GM12891 (cell line): ENCODE data around the gene SCN7A.
"Not testable (repeated sequence)": the region's sequence is repeated elsewhere in the genome, so short reads cannot be mapped to it uniquely, and the experiment has no call there.

ENCODE experiments used
- PAX5 ChIP-seq: IDR thresholded peaks from 2 replicates; pipeline ENCODE4 v1.6.1; 2011; ENCODE audit warnings: low read length, moderate library complexity, mild to moderate bottlenecking; ENCODE audit not compliant: insufficient read depth, severe bottlenecking
- POLR2A ChIP-seq: IDR thresholded peaks from 2 replicates; pipeline ENCODE4 v1.6.1; 2011; ENCODE audit warnings: low read depth, low read length, control low read depth
- POLR2AphosphoS5 ChIP-seq: IDR thresholded peaks from 2 replicates; pipeline ENCODE4 v1.6.1; 2011; ENCODE audit warnings: low read depth, low read length, control low read depth
- POU2F2 ChIP-seq: IDR thresholded peaks from 2 replicates; pipeline ENCODE4 v1.6.1; 2011; ENCODE audit warnings: low read depth, mild to moderate bottlenecking, control low read depth, low read length, moderate library complexity
- SPI1 ChIP-seq: IDR thresholded peaks from 2 replicates; pipeline ENCODE4 v1.6.1; 2011; ENCODE audit warnings: low read depth, low read length, control low read depth
- TAF1 ChIP-seq: IDR thresholded peaks from 2 replicates; pipeline ENCODE4 v1.6.1; 2011; ENCODE audit warnings: low read depth, low read length, control low read depth

DNA sequence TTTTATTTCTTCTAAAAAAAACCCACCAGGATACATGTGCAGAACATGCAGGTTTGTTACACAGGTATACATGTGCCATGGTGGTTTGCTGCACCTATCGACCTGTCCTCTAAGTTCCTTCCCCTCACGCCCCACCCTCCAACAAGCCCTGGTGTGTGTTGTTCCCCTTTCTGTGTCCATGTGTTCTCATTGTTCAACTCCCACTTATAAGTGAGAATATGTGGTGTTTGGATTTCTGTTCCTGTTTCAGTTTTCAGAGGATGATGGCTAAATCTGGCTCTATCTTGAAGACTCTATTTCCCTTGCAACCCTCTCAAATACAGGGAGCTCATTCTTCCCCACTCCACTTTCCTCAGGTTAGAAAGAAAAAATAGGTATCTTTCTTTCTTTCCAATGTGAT, 86.3 kb downstream of the SCN7A start:
- not testable (repeated sequence) for TF ChIP-seq POLR2AphosphoS5, POLR2A, TAF1, POU2F2, PAX5, SPI1
